ENCODE measurements around the gene ASF1A.

- TF ChIP-seq CTCF (CRISPR knock-in tag; IDR thresholded peaks at IDR 0.05) (no peak), NFAT5 (CRISPR knock-in tag; IDR thresholded peaks at IDR 0.05) (no peak), ATF4 (CRISPR knock-in tag; IDR thresholded peaks at IDR 0.05) (no peak), KDM3A (CRISPR knock-in tag; IDR thresholded peaks at IDR 0.05; ENCODE audit: low read depth) (no peak), FOSL2 (CRISPR knock-in tag; IDR thresholded peaks at IDR 0.05) (no peak), ZNF747 (CRISPR knock-in tag; IDR thresholded peaks at IDR 0.05; ENCODE audit: borderline replicate concordance) (no peak)
Observed at GRCh38 chr6:118882314-118882905, 11.5 kb upstream of the ASF1A start.
